ENCODE measurements around the gene AEBP2.

GRCh38 chr12:19458733-19459132 lies 19.4 kb downstream of the AEBP2 start:
- TF ChIP-seq ZIK1 (CRISPR knock-in tag; IDR thresholded peaks at IDR 0.05; ENCODE audit: borderline replicate concordance, low read depth) (no peak), CTCF (CRISPR knock-in tag; IDR thresholded peaks at IDR 0.05) (no peak), ZNF510 (CRISPR knock-in tag; IDR thresholded peaks at IDR 0.05; ENCODE audit: low read depth) (no peak), RFX5 (IDR thresholded peaks at IDR 0.05; ENCODE audit: low read depth, low read length) (no peak), KDM5B (CRISPR knock-in tag; IDR thresholded peaks at IDR 0.05; ENCODE audit: borderline replicate concordance) (no peak), HNRNPH1 (optimal IDR thresholded peaks at IDR 0.05; ENCODE audit: low read depth, low read length) (no peak), POGZ (CRISPR knock-in tag; IDR thresholded peaks at IDR 0.05) (no peak), ZNF629 (CRISPR knock-in tag; conservative IDR thresholded peaks at IDR 0.05) (no peak), KDM5A (IDR thresholded peaks at IDR 0.05; ENCODE audit: borderline replicate concordance, low read length) (no peak), GLI4 (CRISPR knock-in tag; IDR thresholded peaks at IDR 0.05; ENCODE audit: borderline replicate concordance) (no peak), ZNF883 (CRISPR knock-in tag; IDR thresholded peaks at IDR 0.05; ENCODE audit: not compliant biosample characterization) (no peak), HDAC1 (CRISPR knock-in tag; IDR thresholded peaks at IDR 0.05) (no peak)
